ENCODE data around the gene SPATS2L.

GRCh38 chr2:200515155-200515554 lies 208.7 kb downstream of the SPATS2L start:
- no peak for TF ChIP-seq CTCF (IDR thresholded peaks at IDR 0.05)
- no peak for TF ChIP-seq POLR2AphosphoS5 (IDR thresholded peaks at IDR 0.05)
- no peak for TF ChIP-seq POLR2A (IDR thresholded peaks at IDR 0.05)
- TF ChIP-seq EP300 (IDR thresholded peaks at IDR 0.05): no peak
